DOHH2 (cell line): ENCODE data around the gene IQSEC1.
A peak's percentile ranks its signal among the peaks of the same experiment; 100 is the strongest.

Source experiments
- H3F3A ChIP-seq: fragments of 200-600 bp; sonication (generic), shearing (Covaris generic); 2 replicates; pipeline ENCODE4 v1.6.0; 2016; ENCODE audit warnings: antibody characterized with exemption, mild to moderate bottlenecking; ENCODE audit not compliant: control insufficient read depth, insufficient read depth
- H3K27ac ChIP-seq: fragments of 200-600 bp; sonication (generic); 2 replicates; pipeline ENCODE4 v1.5.1; 2014; ENCODE audit warnings: low read depth, mild to moderate bottlenecking, low read length, moderate library complexity
- H3K27me3 ChIP-seq: fragments of 200-600 bp; sonication (generic); 2 replicates; pipeline ENCODE4 v1.6.1; 2014; ENCODE audit warnings: mild to moderate bottlenecking, low read length, mixed read lengths; ENCODE audit not compliant: control insufficient read depth
- H3K36me3 ChIP-seq: fragments of 200-600 bp; sonication (generic); 2 replicates; pipeline ENCODE4 v1.6.1; 2014; ENCODE audit warnings: mild to moderate bottlenecking, low read length, moderate library complexity, mixed read lengths; ENCODE audit not compliant: control insufficient read depth
- H3K4me1 ChIP-seq: fragments of 200-600 bp; sonication (generic); 2 replicates; pipeline ENCODE4 v1.6.1; 2014; ENCODE audit warnings: mild to moderate bottlenecking, low read length, mixed read lengths; ENCODE audit not compliant: control insufficient read depth
- H3K4me2 ChIP-seq: fragments of 200-600 bp; sonication (generic); 2 replicates; pipeline ENCODE4 v1.6.0; 2014; ENCODE audit warnings: mild to moderate bottlenecking, low read length, moderate library complexity
- H3K4me3 ChIP-seq: fragments of 200-600 bp; sonication (generic); 2 replicates; pipeline ENCODE4 v1.5.1; 2014; ENCODE audit warnings: mild to moderate bottlenecking, low read length, mixed read lengths
- H3K79me2 ChIP-seq: fragments of 200-600 bp; sonication (generic); 2 replicates; pipeline ENCODE4 v1.6.1; 2014; ENCODE audit warnings: mild to moderate bottlenecking, low read length, mixed read lengths; ENCODE audit not compliant: control insufficient read depth
- H3K9me2 ChIP-seq: fragments of 200-600 bp; sonication (generic); replicated peaks from 2 replicates; pipeline ENCODE4 v1.6.1; 2014; ENCODE audit warnings: mild to moderate bottlenecking, low read length, mixed read lengths; ENCODE audit not compliant: control insufficient read depth
- H3K9me3 ChIP-seq: fragments of 200-600 bp; sonication (generic); 2 replicates; pipeline ENCODE4 v1.6.1; 2014; ENCODE audit warnings: antibody characterized with exemption, low read length, mixed read lengths; ENCODE audit not compliant: control insufficient read depth, insufficient read depth
- H4K20me1 ChIP-seq: fragments of 200-600 bp; sonication (generic); 2 replicates; pipeline ENCODE4 v1.6.0; 2014; ENCODE audit warnings: low read depth, mild to moderate bottlenecking, antibody characterized with exemption, low read length, moderate library complexity; ENCODE audit not compliant: control insufficient read depth, insufficient read depth
- CTCF ChIP-seq: fragments of 200-600 bp; sonication (generic); IDR thresholded peaks from one replicate; pipeline ENCODE4 v1.5.1; 2014; ENCODE audit warnings: antibody characterized with exemption, mild to moderate bottlenecking, low read depth, low read length; ENCODE audit not compliant: poor library complexity, severe bottlenecking
- EZH2phosphoT487 ChIP-seq: fragments of 200-600 bp; sonication (generic); IDR thresholded peaks from 2 replicates; pipeline ENCODE4 v1.6.1; 2017; ENCODE audit warnings: borderline replicate concordance, mild to moderate bottlenecking, antibody characterized with exemption, low read length, moderate library complexity, mixed read lengths

IQSEC1 gene

GRCh38 chr3:13073326-13074005 is at the start of gene IQSEC1:
IQSEC1 (minus strand) TSS chr3:13073429; CDS start chr3:13073014, 415 bp downstream.
- Histone ChIP-seq H3K79me2 (no peaks in the 10 kb centered on the region), H4K20me1 (no peaks in the 10 kb centered on the region), H3K4me3 (peak within 1 kb of the TSS; percentile 61), H3K4me2 (peak within 1 kb of the TSS; percentile 66), H3K36me3 (no peaks in the 10 kb centered on the region), H3K9me2 (no peaks in the 10 kb centered on the region), H3K9me3 (no peaks in the 10 kb centered on the region), H3F3A (no peaks in the 10 kb centered on the region), H3K27me3 (peaks cover 45% of the 10 kb centered on the region), H3K4me1 (peaks cover 66% of the 10 kb centered on the region), H3K27ac (no peak within 1 kb of the TSS)
- TF ChIP-seq EZH2phosphoT487: no peak
- no peak for TF ChIP-seq CTCF

DNA sequence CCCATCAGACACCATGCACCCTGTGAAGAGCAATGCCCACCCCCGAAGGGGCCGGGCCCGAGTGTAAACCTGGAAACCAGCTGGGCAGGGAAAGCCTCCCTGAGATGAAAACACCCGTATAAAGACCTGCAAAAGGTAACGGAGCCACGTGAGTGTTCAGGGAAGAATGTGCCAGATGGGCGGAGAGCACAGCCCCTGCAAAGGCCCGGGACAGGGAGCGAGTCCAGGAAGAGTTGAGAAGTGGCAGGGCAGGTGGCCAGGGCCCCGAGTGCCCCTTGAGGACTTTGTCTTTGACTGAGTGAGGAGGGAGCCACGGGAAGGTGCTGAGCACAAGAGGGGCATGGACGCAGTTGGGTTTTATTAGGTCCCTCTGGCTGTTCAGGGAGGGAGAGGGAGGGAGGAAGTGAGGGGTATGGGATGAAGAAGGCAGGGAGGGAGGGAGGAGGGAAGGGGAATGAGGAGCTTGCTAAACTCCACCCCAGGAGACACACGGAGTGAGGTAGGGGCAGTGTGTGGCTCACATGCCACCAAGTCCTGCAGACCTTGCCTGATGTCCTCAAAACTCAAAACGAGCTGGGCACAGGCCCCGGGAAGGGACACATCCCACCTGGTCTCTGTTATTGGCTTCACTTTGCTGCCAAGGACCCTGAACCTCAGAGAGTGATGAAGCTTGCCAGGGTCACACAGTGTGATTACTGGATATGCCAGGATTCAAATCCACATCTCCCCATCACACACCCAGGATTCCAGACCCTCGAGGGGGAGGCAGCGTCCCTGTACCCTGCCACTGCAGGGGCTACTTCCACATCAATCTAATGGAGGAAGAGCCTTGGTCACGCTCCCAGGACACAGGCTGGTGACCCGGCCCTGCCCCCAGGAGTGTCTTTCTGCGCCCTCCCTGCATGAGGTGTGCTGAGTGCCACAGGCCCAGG is 49.1 kb upstream of the IQSEC1 start:
- Histone ChIP-seq H3K9me3 (no peaks in the 10 kb centered on the region), H3F3A (no peaks in the 10 kb centered on the region), H3K79me2 (no peaks in the 10 kb centered on the region), H3K27ac (no peak overlapping the region), H3K4me1 (no peaks in the 10 kb centered on the region), H3K9me2 (no peaks in the 10 kb centered on the region), H3K27me3 (peaks cover 7% of the 10 kb centered on the region; the same call in 1 of the 2 replicates), H3K36me3 (no peaks in the 10 kb centered on the region), H4K20me1 (no peaks in the 10 kb centered on the region), H3K4me2 (no peak overlapping the region), H3K4me3 (no peak overlapping the region)
- no peak for TF ChIP-seq EZH2phosphoT487

DNA sequence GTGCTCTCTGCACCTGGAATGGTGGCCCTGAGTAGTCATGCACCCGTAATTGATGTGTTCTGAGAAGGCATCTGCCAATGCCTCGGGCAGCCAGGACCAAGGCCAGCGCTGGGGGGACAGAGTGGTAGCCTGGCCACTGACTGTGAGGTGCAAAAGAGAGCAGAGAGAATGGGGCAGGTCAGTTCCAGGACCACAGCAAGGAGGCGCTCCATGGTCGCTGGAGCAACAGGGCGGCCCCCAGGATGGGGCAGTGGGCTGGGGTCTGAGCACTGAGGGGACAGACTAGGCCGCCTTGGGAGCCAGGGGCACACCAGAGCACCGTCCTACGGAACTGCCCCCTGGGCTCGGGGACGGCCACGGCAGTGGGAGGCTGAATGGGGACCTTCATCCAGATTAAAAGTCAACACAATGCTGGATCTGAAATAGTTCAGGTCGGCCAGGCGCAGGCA is 48.3 kb upstream of the IQSEC1 start:
- H3K79me2 ChIP-seq: no peaks in the 10 kb centered on the region
- H4K20me1 ChIP-seq: no peaks in the 10 kb centered on the region
- H3F3A ChIP-seq: no peaks in the 10 kb centered on the region
- no peak overlapping the region for H3K4me2 ChIP-seq
- H3K4me1 ChIP-seq: no peaks in the 10 kb centered on the region
- H3K4me3 ChIP-seq: no peak overlapping the region
- H3K36me3 ChIP-seq: no peaks in the 10 kb centered on the region
- no peak for TF ChIP-seq EZH2phosphoT487
- TF ChIP-seq CTCF: no peak
- H3K27me3 ChIP-seq: peaks cover 7% of the 10 kb centered on the region; the same call in 1 of the 2 replicates
- no peaks in the 10 kb centered on the region for H3K9me3 ChIP-seq
- no peak overlapping the region for H3K27ac ChIP-seq
- no peaks in the 10 kb centered on the region for H3K9me2 ChIP-seq
